ENCODE measurements around the gene COL26A1. TPM values are rescaled to one million over a fixed set of nuclear protein-coding genes. Genes with fewer than 3 reads are reported as not detected.

COL26A1 gene
- total RNA-seq, 4 donors from 2014 or later: not detected

GRCh38 chr7:101556453-101556968 is 193.8 kb downstream of the COL26A1 start:
- Histone ChIP-seq H3K4me3 (no peak overlapping the region), H3K9me3 (no peaks in the 10 kb centered on the region), H3K36me3 (no peaks in the 10 kb centered on the region), H3K27ac (no peak overlapping the region), H3K27me3 (no peaks in the 10 kb centered on the region), H3K4me1 (no peaks in the 10 kb centered on the region)
- intact Hi-C loops (cut with DNase I; ENCODE audit: low total_unique reads) (no loop called here), in situ Hi-C loops (cut with MboI; ENCODE audit: low sequenced_read_pairs in 4 of 4) (no loop called here)
- no peak for DNase-seq
- TF ChIP-seq POLR2A (IDR thresholded peaks at IDR 0.05): no peak
- TF ChIP-seq, protein P1, sequence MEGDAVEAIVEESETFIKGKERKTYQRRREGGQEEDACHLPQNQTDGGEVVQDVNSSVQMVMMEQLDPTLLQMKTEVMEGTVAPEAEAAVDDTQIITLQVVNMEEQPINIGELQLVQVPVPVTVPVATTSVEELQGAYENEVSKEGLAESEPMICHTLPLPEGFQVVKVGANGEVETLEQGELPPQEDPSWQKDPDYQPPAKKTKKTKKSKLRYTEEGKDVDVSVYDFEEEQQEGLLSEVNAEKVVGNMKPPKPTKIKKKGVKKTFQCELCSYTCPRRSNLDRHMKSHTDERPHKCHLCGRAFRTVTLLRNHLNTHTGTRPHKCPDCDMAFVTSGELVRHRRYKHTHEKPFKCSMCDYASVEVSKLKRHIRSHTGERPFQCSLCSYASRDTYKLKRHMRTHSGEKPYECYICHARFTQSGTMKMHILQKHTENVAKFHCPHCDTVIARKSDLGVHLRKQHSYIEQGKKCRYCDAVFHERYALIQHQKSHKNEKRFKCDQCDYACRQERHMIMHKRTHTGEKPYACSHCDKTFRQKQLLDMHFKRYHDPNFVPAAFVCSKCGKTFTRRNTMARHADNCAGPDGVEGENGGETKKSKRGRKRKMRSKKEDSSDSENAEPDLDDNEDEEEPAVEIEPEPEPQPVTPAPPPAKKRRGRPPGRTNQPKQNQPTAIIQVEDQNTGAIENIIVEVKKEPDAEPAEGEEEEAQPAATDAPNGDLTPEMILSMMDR (IDR thresholded peaks at IDR 0.05 in 4 of 5, conservative IDR thresholded peaks at IDR 0.05 in 1 of 5): no peak
- no peak for ATAC-seq

GRCh38 chr7:101557421-101557820 is 194.7 kb downstream of the COL26A1 start:
- no peaks in the 10 kb centered on the region for H3K27me3 ChIP-seq
- intact Hi-C loops (cut with DNase I; ENCODE audit: low total_unique reads): no loop called here
- no peaks in the 10 kb centered on the region for H3K36me3 ChIP-seq
- no peak for TF ChIP-seq POLR2A (IDR thresholded peaks at IDR 0.05)
- TF ChIP-seq, protein P1 (IDR thresholded peaks at IDR 0.05 in 4 of 5, conservative IDR thresholded peaks at IDR 0.05 in 1 of 5): no peak
- no peak overlapping the region for H3K27ac ChIP-seq
- H3K4me3 ChIP-seq: no peak overlapping the region
- no peaks in the 10 kb centered on the region for H3K9me3 ChIP-seq
- no peak for DNase-seq
- H3K4me1 ChIP-seq: no peaks in the 10 kb centered on the region
- ATAC-seq: no peak
- in situ Hi-C loops (cut with MboI; ENCODE audit: low sequenced_read_pairs in 4 of 4): no loop called here

DNA sequence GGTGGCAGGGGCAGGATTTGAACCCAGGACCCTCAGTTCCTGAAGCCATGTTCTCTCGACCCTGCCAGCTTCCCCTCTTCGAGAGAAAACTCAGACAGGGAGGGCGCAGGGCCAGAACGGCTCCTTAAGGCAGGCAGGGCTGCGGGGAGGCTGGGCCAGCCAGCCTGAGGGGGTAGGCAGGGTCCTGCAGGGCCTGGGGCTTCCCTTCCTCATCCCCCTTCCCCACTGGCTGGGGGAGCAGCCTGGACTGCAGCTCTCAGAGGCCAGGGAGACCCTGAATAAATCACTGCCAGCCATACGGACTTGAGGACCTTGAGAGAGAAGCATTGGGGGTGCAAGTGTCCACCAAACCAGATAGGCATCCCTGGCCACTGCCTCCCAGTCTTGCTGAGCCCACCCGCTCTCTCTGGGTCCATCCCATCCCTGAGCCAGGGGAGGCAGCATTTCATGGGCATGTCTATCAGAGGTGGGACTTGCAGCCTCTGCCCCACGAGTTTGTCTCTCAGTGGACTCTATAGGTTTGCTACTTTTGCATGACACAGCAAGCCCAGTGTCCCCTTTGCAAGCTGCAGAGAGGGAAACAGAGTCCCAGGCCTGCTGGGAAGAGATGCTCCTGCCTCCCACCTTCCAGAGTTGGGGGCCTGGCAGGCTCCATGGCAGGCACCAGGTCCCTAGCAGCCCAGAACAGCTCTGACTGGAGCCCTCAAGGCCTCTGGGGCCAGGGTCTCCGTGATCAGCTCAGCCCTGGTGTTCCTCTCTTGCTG is 195.5 kb downstream of the COL26A1 start:
- ATAC-seq: no peak
- no peak for DNase-seq
- TF ChIP-seq POLR2A (IDR thresholded peaks at IDR 0.05): no peak
- TF ChIP-seq, protein P1 (IDR thresholded peaks at IDR 0.05 in 4 of 5, conservative IDR thresholded peaks at IDR 0.05 in 1 of 5): no peak
- Histone ChIP-seq H3K27ac (no peak overlapping the region), H3K9me3 (no peaks in the 10 kb centered on the region), H3K4me3 (no peak overlapping the region), H3K27me3 (no peaks in the 10 kb centered on the region), H3K36me3 (no peaks in the 10 kb centered on the region), H3K4me1 (no peaks in the 10 kb centered on the region)
- in situ Hi-C loops (cut with MboI; ENCODE audit: low sequenced_read_pairs in 4 of 4): no loop called here
- intact Hi-C loops (cut with DNase I; ENCODE audit: low total_unique reads): no loop called here

- Histone ChIP-seq H3K36me3 (no peaks in the 10 kb centered on the region), H3K9me3 (no peaks in the 10 kb centered on the region), H3K4me1 (no peaks in the 10 kb centered on the region), H3K4me3 (no peak overlapping the region), H3K27ac (no peak overlapping the region), H3K27me3 (no peaks in the 10 kb centered on the region)
- DNase-seq (no peak), ATAC-seq (no peak)
- in situ Hi-C loops (cut with MboI; ENCODE audit: low sequenced_read_pairs in 4 of 4): no loop called here
- TF ChIP-seq, protein P1 (IDR thresholded peaks at IDR 0.05 in 4 of 5, conservative IDR thresholded peaks at IDR 0.05 in 1 of 5): no peak
- TF ChIP-seq POLR2A (IDR thresholded peaks at IDR 0.05): no peak
- intact Hi-C loops (cut with DNase I; ENCODE audit: low total_unique reads): no loop called here
Observed at GRCh38 chr7:101558742-101559325, 196.2 kb downstream of the COL26A1 start.

Data from gastrocnemius medialis (tissue), 4 donors.